Left lobe of liver (tissue), 2 donors: Measurements from ENCODE around the gene ESRP2. TPM values are rescaled to one million over a fixed set of nuclear protein-coding genes. Genes with fewer than 3 reads are reported as not detected.

ENCODE experiments used
- ATAC-seq: fragments of 200-7000 bp; cut with Tn5 transposase; one replicate; pipeline ENCODE4 v1.9.1; 2020; ENCODE audit warnings: mild to moderate bottlenecking, moderate library complexity
- DNase-seq: peaks from one replicate; pipeline ENCODE4 v3.0.0-alpha.2; 2020; ENCODE audit warnings: low spot score
- total RNA-seq: library from RNA; stranded (reverse); gene quantifications from one replicate; pipeline ENCODE4 v1.2.1, GENCODE V29; 2021
- donor health status: DM: no; HTN: no; CAD: no; lungs with moderate emphysema.
- donor health status: DM: no; HTN: yes; CAD: no.

Gene ESRP2
- total RNA-seq, 1 donor from 2014 or later: 78.9 TPM

- DNase-seq (no peak), ATAC-seq (peak; percentile 54)
These were observed 8.6 kb downstream of the ESRP2 start for GRCh38 chr16:68227183-68227793.

GRCh38 chr16:68226116-68226515, 9.8 kb downstream of the ESRP2 start:
- ATAC-seq: no peak

GRCh38 chr16:68223072-68223471, 12.9 kb downstream of the ESRP2 start:
- DNase-seq: no peak

More at GRCh38 chr16:68226116-68226515, 9.8 kb downstream of the ESRP2 start:
- DNase-seq: no peak

DNA sequence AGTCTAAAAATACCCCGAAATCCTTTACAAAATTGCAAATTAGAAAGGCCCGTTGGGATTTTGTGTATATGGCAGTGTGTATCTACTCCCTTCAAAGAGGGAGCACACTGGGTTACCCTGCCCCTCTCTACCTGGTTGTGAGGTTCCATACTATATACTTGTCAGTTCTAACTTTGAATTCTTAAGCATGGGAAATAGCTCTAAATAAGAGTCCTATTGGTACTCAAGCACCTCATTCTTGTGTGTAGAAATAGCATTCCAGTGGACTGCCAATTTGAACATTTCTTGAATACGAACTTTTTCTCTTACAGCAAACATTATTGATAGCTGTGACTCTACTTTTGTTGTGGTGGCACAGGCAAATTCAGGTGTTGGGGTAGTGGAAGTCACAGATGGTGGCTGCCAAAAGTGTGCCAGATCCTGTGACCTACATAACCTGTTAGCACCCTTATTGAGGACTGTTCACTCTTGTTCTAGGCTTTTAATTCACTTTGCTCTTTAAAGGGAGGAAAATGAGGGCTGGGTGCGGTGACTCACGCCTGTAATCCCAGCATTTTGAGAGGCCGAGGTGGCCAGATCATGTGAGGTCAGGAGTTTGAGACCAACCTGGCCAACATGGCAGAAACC, 16.1 kb downstream of the ESRP2 start:
- no peak for ATAC-seq
- no peak for DNase-seq

More at GRCh38 chr16:68223072-68223471, 12.9 kb downstream of the ESRP2 start:
- ATAC-seq: no peak

- DNase-seq: no peak
- ATAC-seq: no peak
These were observed 18.4 kb downstream of the ESRP2 start for GRCh38 chr16:68217506-68217905.

DNA sequence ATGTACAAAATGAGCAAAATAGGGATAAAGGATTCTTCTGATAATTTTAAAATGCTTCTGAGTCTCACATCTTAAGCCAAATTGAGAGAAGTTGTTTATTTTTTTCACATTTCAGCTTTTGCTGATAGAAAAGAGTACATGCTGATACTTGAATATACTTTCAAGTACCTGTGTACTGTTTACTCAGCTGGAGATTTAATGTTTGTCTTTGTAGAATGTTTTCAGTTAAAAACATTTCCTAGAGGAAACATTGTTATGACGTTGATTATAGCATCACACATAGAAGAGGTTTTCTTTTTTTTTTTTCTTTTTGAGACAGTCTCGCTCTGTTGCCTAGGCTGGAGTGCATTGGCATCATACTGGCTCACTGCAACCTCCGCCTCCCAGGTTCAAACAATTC, 19.7 kb downstream of the ESRP2 start:
- no peak for ATAC-seq
- DNase-seq: no peak

DNA sequence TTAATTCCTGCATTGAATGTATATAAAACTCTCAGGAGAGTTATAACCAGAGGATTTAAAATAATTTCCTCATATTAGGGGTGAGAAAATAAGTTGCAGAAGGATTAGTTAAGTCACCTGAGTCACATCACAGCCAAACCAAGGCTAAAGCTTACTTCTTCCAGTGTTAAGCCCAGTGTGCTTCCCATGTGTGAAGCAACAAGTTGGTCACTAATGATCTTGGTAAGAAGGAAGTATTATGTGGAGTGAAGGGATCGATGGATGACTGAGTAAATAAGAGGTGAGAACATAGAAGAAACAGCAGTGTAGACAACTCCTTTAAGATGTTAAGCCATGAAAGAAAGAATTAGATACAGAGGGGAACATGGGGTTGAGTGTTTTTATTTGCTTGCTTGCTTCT, 20.6 kb downstream of the ESRP2 start:
- DNase-seq (no peak), ATAC-seq (no peak)

GRCh38 chr16:68214726-68215125, 21.2 kb downstream of the ESRP2 start:
- ATAC-seq: no peak

DNA sequence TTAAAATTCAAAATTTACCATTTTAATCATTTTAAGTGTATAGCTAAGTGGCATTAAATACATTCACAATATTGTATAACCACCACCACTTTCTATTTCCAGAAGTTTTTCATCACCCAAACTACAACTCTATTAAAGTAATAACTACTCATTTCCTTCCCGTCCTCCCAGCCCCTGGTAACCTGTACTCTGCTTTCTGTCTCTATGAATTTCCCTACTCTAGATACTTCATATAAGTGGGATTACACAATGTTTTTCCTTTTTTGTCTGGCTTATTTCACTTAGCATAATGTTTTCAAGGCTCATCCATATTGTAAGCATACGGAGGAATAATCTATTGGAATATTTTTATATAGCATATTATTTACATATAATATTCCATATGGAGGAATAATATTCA, 29.7 kb downstream of the ESRP2 start:
- DNase-seq (no peak), ATAC-seq (no peak)

More at GRCh38 chr16:68214726-68215125, 21.2 kb downstream of the ESRP2 start:
- DNase-seq: no peak

- ATAC-seq: peak; percentile 19
- no peak for DNase-seq
These were observed 33.8 kb downstream of the ESRP2 start for GRCh38 chr16:68202091-68202519.

DNA sequence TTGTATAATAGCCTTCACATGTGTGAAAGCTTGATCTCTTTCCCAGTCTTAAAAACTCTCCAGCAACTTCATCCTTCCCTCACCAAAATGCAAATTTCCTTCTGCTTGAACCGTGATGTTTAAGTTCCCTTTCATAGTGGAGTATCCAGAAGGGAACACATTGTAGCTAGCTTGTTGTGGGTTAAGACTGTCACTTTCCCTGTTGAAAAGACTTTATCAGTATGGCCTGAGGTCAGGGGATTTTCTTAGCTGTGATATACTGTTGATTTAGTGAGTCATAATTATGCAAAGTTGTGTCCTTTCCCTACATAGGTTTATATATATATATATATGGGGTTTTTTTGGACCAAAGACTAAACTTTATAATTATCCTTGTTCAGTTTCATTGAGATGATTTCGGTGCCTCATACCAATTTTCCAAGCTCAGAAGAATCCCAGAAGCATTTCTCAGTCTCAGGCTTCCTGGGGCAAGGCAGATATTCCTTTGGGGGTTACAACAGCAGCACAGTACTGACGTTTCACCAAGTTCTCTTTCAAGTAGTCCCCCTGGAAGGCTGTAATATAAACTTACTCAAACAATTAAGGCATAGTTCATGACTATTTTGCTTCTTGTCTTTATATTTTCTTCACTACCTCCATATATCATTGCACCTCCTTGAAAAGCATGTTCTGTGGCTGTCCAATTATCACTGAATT, 35.7 kb downstream of the ESRP2 start:
- ATAC-seq: no peak
- DNase-seq: no peak

DNA sequence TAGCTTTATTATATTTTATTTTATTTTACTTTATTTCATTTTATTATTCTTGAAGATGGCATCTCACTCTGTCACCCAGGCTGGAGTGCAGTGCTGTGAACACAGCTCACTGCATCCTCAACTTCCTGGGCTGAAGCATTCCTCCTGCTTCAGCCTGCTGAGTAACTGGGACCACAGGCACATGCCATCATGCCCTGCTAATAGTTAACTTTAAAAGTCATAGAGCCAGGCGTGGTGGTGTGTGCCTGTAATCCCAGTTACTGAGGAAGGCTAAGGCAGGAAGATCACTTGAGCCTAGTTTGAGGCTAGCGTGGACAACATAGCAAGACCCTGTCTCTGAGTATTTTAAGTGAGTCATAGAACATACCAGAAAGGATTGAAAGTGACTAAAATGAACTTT, 38.7 kb downstream of the ESRP2 start:
- ATAC-seq (no peak), DNase-seq (no peak)

GRCh38 chr16:68194251-68194650, 41.7 kb downstream of the ESRP2 start:
- no peak for ATAC-seq
- DNase-seq: no peak

GRCh38 chr16:68190736-68191510, 45.0 kb downstream of the ESRP2 start:
- DNase-seq (no peak), ATAC-seq (no peak)

DNA sequence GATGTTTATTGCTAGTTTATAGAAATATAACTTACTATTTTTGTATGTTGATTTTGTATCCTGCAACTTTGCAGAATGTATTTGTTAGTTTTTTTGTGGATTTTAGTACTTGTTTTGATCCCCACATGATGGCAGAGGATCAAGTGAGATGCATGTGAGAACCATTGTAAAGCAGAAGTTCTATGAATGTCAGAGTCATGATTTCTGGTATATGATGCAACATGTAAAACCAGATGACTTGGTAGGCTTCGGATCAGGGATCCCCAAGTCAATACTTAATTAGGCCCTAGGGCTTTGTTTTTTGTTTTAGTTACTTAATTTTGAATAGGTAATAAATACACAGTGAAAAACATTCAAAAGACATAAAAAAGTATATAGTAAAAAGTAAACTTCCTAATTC, 45.8 kb downstream of the ESRP2 start:
- ATAC-seq (no peak), DNase-seq (no peak)

DNA sequence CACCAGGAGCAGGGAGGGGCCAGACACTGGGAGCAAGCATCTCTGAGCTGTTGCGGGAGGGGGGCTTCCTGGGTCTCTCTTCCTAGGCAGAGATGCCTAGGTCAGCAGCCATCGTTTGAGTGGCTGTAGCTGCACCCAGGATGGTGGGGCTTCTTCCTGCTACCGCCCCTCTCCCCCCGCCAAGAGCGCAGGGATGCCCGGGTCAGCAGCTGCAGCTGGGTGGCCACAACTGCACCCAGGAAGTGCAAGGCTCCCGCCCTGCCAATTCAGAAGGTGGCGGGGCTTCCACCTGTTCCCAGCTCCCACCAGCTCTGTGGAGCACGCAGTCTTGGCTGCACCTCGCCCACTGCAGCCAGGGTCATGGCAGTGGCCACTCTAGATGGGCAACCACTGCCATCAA, 47.8 kb downstream of the ESRP2 start:
- DNase-seq (no peak), ATAC-seq (no peak)

GRCh38 chr16:68187505-68187904, 48.4 kb downstream of the ESRP2 start:
- ATAC-seq (peak; percentile 13), DNase-seq (no peak)

DNA sequence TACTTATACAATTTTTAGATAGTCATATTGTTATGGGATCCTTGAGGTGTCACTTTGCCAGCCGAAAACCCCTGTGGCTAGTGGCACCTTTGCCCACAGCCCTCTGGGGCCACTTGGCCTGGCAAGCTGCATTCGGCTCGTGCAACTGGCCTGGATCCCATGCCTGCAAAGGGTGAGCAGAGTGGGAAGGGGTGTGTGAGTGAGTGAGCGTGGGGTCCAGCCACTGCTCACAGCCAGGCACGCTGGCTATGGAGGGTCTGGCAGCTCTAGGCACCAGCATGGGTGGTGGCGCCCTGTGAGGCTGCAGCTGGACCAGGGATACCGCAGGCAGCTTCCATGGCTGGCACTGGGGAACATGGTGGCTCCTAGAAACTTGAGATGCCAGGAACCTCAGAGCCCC, 49.0 kb downstream of the ESRP2 start:
- ATAC-seq (peak; percentile 24), DNase-seq (no peak)

DNA sequence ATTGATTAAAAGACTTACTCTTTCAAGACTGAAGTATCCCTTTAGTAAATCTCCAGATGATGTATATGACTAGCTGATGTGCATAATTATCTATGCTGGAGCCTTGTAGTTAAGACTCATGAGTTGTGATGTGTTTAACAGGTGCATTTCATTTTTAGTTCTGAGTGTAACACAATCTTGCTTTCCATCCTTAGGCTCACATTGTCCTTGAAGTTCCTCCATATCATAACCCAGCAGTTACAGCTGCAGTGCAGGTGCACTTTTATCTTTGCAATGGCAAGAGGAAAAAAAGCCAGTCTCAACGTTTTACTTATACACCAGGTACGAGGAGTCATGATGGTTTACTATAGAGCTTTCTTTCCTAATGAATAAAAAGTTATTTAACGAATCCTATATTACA, 52.9 kb downstream of the ESRP2 start:
- DNase-seq: no peak
- ATAC-seq: no peak

DNA sequence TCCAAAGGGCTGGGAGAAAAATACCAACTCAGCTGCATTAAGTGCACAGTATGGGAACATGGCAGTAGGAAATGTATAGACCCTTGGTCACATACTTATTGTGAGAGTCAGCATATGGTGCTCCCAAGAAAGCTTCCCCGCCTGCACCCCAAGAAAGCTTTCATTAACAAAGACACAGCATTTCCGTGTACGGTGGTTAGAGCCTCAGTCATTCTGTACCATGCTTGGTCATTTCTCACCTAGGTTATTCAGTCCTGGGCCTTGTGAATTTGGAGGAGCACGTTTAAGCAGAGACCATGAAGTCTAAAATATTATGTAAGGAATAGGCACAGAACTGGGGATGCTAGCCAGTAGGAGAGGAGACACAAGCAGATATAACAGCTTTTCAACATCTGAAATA, 56.1 kb downstream of the ESRP2 start:
- DNase-seq (no peak), ATAC-seq (no peak)

GRCh38 chr16:68179196-68179795, 56.6 kb downstream of the ESRP2 start:
- no peak for ATAC-seq
- no peak for DNase-seq
